ENCODE data around the gene S100A6. TPM values are rescaled to one million over a fixed set of nuclear protein-coding genes. Genes with fewer than 3 reads are reported as not detected.

The S100A6 gene
- total and polyA plus RNA-seq, 8 donors = 154 to 2,520 (median 634) TPM

DNA sequence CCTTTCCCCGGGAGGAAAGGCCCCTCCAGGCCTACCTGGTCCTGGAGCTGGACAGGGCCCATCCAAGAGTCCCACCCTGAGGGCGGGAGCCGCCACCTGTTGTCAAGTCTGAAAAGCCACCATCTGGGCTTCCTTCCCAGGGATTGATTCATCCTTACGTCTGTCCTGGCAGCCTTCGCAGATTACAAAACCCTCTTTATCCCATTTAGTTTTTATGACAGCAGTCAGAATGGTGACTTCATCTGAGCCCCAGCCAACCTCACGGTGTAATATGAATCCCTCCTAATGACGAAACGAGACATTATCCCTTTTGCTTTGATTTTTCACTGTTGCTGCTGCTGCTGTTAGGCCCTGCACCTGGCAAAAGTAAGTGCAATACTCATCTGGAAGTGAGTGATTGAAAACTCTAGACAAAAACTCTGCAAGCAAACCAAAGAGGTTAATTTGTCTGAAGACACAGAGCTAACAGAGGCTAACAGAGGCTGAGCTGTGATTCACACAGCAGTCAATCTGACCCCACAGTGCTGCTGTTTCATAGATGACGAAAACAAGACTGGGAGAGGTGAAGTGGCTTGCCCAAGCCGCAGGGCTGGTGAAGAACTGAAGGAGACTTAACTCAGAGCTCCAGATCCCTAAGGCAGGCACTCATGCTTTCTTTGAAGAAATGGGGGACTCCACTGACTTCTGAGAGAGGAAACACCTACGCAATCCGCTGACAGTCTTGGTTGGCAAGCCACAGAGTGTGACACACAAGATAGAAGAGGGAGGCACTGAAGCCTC is 45.3 kb downstream of the S100A6 start:
- 40 to 60% (median 45%) methylated on average over 12 of the region's 12 CpGs for WGBS, 5 donors
- TF ChIP-seq EP300 (IDR thresholded peaks at IDR 0.05) (no peak), POLR2AphosphoS5 (IDR thresholded peaks at IDR 0.05) (peak; percentile 35 to 37 (median 36)), POLR2A (IDR thresholded peaks at IDR 0.05) (no peak)
- TF ChIP-seq, protein P1, sequence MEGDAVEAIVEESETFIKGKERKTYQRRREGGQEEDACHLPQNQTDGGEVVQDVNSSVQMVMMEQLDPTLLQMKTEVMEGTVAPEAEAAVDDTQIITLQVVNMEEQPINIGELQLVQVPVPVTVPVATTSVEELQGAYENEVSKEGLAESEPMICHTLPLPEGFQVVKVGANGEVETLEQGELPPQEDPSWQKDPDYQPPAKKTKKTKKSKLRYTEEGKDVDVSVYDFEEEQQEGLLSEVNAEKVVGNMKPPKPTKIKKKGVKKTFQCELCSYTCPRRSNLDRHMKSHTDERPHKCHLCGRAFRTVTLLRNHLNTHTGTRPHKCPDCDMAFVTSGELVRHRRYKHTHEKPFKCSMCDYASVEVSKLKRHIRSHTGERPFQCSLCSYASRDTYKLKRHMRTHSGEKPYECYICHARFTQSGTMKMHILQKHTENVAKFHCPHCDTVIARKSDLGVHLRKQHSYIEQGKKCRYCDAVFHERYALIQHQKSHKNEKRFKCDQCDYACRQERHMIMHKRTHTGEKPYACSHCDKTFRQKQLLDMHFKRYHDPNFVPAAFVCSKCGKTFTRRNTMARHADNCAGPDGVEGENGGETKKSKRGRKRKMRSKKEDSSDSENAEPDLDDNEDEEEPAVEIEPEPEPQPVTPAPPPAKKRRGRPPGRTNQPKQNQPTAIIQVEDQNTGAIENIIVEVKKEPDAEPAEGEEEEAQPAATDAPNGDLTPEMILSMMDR (IDR thresholded peaks at IDR 0.05) = no peak
- Histone ChIP-seq H3K27me3 (peaks cover 0 to 4% (median 0%) of the 10 kb centered on the region in 3 donors), H3K36me3 (no peaks in the 10 kb centered on the region), H3K4me1 (peaks cover 0 to 19% (median 8%) of the 10 kb centered on the region in 4 donors), H3K27ac (peak overlapping the region; percentile 6 to 81 (median 60)), H3K4me3 (no peak overlapping the region), H3K9me3 (no peaks in the 10 kb centered on the region)
- intact Hi-C loops (cut with DNase I; ENCODE audit: low total_unique reads) = loop anchor here (5.0 kb wide), 1 partner anchor 138 kb away; no protein-coding TSS in a partner anchor
- DNase-seq = peak; percentile 45 to 76

DNA sequence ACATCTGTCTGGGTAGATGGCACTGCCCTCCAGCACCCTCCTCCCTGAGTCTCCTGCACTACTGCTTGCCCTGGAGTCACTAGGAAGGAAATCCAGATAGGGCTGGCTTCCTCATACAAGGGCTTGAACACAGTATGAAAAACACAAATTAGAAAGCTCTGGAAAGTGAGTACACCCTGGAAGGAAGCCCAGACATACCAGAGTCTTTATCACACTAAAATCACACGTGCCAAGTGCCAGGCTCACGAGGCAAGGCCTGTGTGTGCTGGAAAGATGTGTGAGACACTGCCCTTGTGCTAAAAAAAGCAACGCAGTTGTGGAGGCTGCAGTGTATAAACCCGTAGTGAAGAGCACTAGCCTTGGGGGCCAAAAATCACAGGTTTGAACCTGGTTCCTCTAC is 47.1 kb downstream of the S100A6 start:
- 12 to 30% (median 17%) methylated on average over 4 of the region's 4 CpGs for WGBS, 5 donors
- intact Hi-C loops (cut with DNase I; ENCODE audit: low total_unique reads) = no loop called here
- peaks cover 0 to 15% (median 0%) of the 10 kb centered on the region in 3 donors for H3K27me3 ChIP-seq
- peak in 1 of 2 donors; percentile 60 for DNase-seq
- H3K4me3 ChIP-seq = no peak overlapping the region
- H3K4me1 ChIP-seq = peaks cover 0 to 19% (median 6%) of the 10 kb centered on the region in 4 donors
- TF ChIP-seq POLR2A (IDR thresholded peaks at IDR 0.05) (no peak), POLR2AphosphoS5 (IDR thresholded peaks at IDR 0.05) (peak in 1 of 3 donors; percentile 70), EP300 (IDR thresholded peaks at IDR 0.05) (no peak)
- TF ChIP-seq, protein P1 (IDR thresholded peaks at IDR 0.05) = no peak
- peak overlapping the region in 1 of 5 donors; percentile 81 for H3K27ac ChIP-seq
- no peaks in the 10 kb centered on the region for H3K36me3 ChIP-seq
- H3K9me3 ChIP-seq = no peaks in the 10 kb centered on the region

DNA sequence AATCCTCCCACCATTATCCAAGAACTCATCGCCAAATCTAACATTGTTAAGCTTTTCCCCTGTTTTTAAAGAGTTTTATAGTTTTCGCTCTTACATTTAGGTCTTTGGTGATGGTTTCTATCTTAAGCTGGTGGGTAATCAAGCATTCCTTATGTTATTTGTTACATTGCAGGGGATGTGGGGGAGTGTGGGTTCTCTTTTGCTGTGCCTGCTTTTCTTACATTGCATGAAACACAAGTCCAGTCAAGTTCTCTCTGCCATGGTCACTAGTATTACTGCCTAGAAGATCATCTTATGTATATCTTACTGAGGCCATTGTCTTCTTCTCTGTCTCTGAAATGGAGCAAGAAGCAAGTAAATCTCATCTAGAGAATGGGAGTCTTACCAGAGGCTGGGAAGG is 48.1 kb downstream of the S100A6 start:
- no peaks in the 10 kb centered on the region for H3K36me3 ChIP-seq
- TF ChIP-seq, protein P1 (IDR thresholded peaks at IDR 0.05) = no peak
- no peak for TF ChIP-seq POLR2A (IDR thresholded peaks at IDR 0.05)
- no peak overlapping the region for H3K4me3 ChIP-seq
- H3K27me3 ChIP-seq = peaks cover 0 to 26% (median 0%) of the 10 kb centered on the region in 3 donors
- intact Hi-C loops (cut with DNase I; ENCODE audit: low total_unique reads) = no loop called here
- no peak for DNase-seq
- peak overlapping the region in 1 of 5 donors; percentile 81 for H3K27ac ChIP-seq
- no peaks in the 10 kb centered on the region for H3K9me3 ChIP-seq
- peaks cover 0 to 19% (median 6%) of the 10 kb centered on the region in 4 donors for H3K4me1 ChIP-seq
- WGBS, 5 donors = 92 to 100% (median 98%) methylated on average over 2 of the region's 2 CpGs

DNA sequence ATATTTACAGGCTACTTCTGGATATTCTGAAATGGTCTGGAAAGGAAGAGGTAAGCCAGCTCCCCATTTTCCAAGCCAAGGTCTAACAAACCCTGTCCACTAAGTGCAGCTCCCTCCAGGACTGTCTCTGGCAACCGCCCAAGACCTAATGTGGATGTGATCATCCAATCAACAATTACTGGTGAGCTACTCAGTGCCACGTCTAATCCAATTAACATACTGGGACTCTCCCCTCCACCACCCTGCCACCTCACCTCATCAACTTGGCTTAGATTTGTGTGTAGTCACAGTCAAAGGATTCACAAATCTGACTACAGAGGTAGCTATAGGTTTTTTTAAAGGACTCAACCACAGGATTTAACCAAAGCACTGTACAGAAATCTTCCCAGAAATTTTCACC is 49.9 kb downstream of the S100A6 start:
- Histone ChIP-seq H3K27me3 (peaks cover 0 to 39% (median 0%) of the 10 kb centered on the region in 3 donors), H3K9me3 (no peaks in the 10 kb centered on the region)
- 52 to 66% (median 54%) methylated on average over 2 of the region's 2 CpGs for WGBS, 5 donors

More for the DNA sequence above, 49.9 kb downstream of the S100A6 start:
- Histone ChIP-seq H3K4me3 (no peak overlapping the region), H3K27ac (no peak overlapping the region), H3K4me1 (peaks cover 0 to 16% (median 4%) of the 10 kb centered on the region in 4 donors), H3K36me3 (no peaks in the 10 kb centered on the region)
- no peak for DNase-seq
- TF ChIP-seq POLR2A (IDR thresholded peaks at IDR 0.05) (no peak), POLR2AphosphoS5 (IDR thresholded peaks at IDR 0.05) (no peak), EP300 (IDR thresholded peaks at IDR 0.05) (no peak)
- TF ChIP-seq, protein P1 (IDR thresholded peaks at IDR 0.05) = no peak
- intact Hi-C loops (cut with DNase I; ENCODE audit: low total_unique reads) = no loop called here

Other genes with a start within 250 kb of the S100A6 start
- not detected for gene PGLYRP3, start 223.0 kb downstream of the S100A6 start, total RNA-seq
- gene PGLYRP3, start 223.0 kb downstream of the S100A6 start, polyA plus RNA-seq = 1 to 10 TPM in 1 of 3 donors, not detected in 2; 1.6 TPM
- gene PGLYRP4, start 187.2 kb downstream of the S100A6 start, total RNA-seq = not detected
- gene PGLYRP4, start 187.2 kb downstream of the S100A6 start, polyA plus RNA-seq = 1 to 10 TPM in 1 of 3 donors, not detected in 2; 4.3 TPM
- gene S100A9, start 178.1 kb downstream of the S100A6 start, total RNA-seq = 100 to 1,000 TPM in 3 of 5 donors, 10 to 100 TPM in 1, not detected in 1; 17.4 to 298 (median 146) TPM
- gene S100A9, start 178.1 kb downstream of the S100A6 start, polyA plus RNA-seq = 1,000 to 10,000 TPM in 1 of 3 donors, 100 to 1,000 TPM in 2; 276 to 9,878 (median 780) TPM
- 1 to 10 TPM in 1 of 5 donors, not detected in 4; 9.0 TPM for gene S100A12, start 160.4 kb downstream of the S100A6 start, total RNA-seq
- gene S100A12, start 160.4 kb downstream of the S100A6 start, polyA plus RNA-seq = 10 to 100 TPM in 2 of 3 donors, 1 to 10 TPM in 1; 8.2 to 58.3 (median 23.5) TPM
- gene S100A8, start 144.9 kb downstream of the S100A6 start, total RNA-seq = 10 to 100 TPM in 4 of 5 donors, not detected in 1; 16.8 to 86.4 (median 38.1) TPM
- over 10,000 TPM in 1 of 3 donors, 100 to 1,000 TPM in 2; 144 to 21,822 (median 281) TPM for gene S100A8, start 144.9 kb downstream of the S100A6 start, polyA plus RNA-seq
- not detected for gene S100A7A, start 119.5 kb downstream of the S100A6 start, total RNA-seq
- gene S100A7A, start 119.5 kb downstream of the S100A6 start, polyA plus RNA-seq = under 1 TPM in 1 of 3 donors, not detected in 2; 0.20 TPM
- gene S100A7, start 75.3 kb downstream of the S100A6 start, total RNA-seq = not detected
- gene S100A7, start 75.3 kb downstream of the S100A6 start, polyA plus RNA-seq = 100 to 1,000 TPM in 1 of 3 donors, not detected in 2; 107 TPM
- not detected for gene S100A5, start 4.9 kb upstream of the S100A6 start, total RNA-seq
- not detected for gene S100A5, start 4.9 kb upstream of the S100A6 start, polyA plus RNA-seq
- gene S100A4, start 9.8 kb upstream of the S100A6 start, total RNA-seq = 10 to 100 TPM in 4 of 5 donors, 1 to 10 TPM in 1; 9.9 to 53.3 (median 19.4) TPM
- gene S100A4, start 9.8 kb upstream of the S100A6 start, polyA plus RNA-seq = 100 to 1,000 TPM; 145 to 541 (median 274) TPM
- gene S100A3, start 13.3 kb upstream of the S100A6 start, total RNA-seq = not detected
- 10 to 100 TPM in 1 of 3 donors, 1 to 10 TPM in 2; 2.6 to 15.0 (median 5.4) TPM for gene S100A3, start 13.3 kb upstream of the S100A6 start, polyA plus RNA-seq
- gene S100A2, start 29.9 kb upstream of the S100A6 start, total RNA-seq = 10 to 100 TPM in 1 of 5 donors, 1 to 10 TPM in 1, not detected in 3; 2.2 to 12.7 TPM
- gene S100A2, start 29.9 kb upstream of the S100A6 start, polyA plus RNA-seq = 1,000 to 10,000 TPM in 1 of 3 donors, 1 to 10 TPM in 2; 4.9 to 1,809 (median 8.3) TPM
- gene S100A16, start 77.1 kb upstream of the S100A6 start, total RNA-seq = 100 to 1,000 TPM in 1 of 5 donors, 10 to 100 TPM in 2, 1 to 10 TPM in 2; 8.9 to 192 (median 47.9) TPM
- gene S100A16, start 77.1 kb upstream of the S100A6 start, polyA plus RNA-seq = 100 to 1,000 TPM; 145 to 361 (median 188) TPM
- gene S100A14, start 80.3 kb upstream of the S100A6 start, total RNA-seq = 100 to 1,000 TPM in 1 of 5 donors, 10 to 100 TPM in 3, 1 to 10 TPM in 1; 8.8 to 488 (median 29.0) TPM
- 100 to 1,000 TPM in 2 of 3 donors, 10 to 100 TPM in 1; 70.2 to 751 (median 244) TPM for gene S100A14, start 80.3 kb upstream of the S100A6 start, polyA plus RNA-seq
- 10 to 100 TPM; 18.7 to 54.6 (median 23.5) TPM for gene S100A13, start 91.5 kb upstream of the S100A6 start, total RNA-seq
- 100 to 1,000 TPM; 140 to 271 (median 207) TPM for gene S100A13, start 91.5 kb upstream of the S100A6 start, polyA plus RNA-seq
- gene S100A1, start 92.4 kb upstream of the S100A6 start, total RNA-seq = not detected
- 10 to 100 TPM in 2 of 3 donors, 1 to 10 TPM in 1; 5.7 to 64.8 (median 45.5) TPM for gene S100A1, start 92.4 kb upstream of the S100A6 start, polyA plus RNA-seq
- 100 to 1,000 TPM in 1 of 5 donors, 10 to 100 TPM in 4; 21.7 to 111 (median 74.3) TPM for gene CHTOP, start 98.1 kb upstream of the S100A6 start, total RNA-seq
- gene CHTOP, start 98.1 kb upstream of the S100A6 start, polyA plus RNA-seq = 10 to 100 TPM; 41.3 to 53.2 (median 46.0) TPM
- gene SNAPIN, start 122.7 kb upstream of the S100A6 start, total RNA-seq = 10 to 100 TPM; 14.9 to 82.9 (median 15.6) TPM
- 10 to 100 TPM; 29.4 to 35.5 (median 29.5) TPM for gene SNAPIN, start 122.7 kb upstream of the S100A6 start, polyA plus RNA-seq
- gene ILF2, start 135.0 kb upstream of the S100A6 start, total RNA-seq = 100 to 1,000 TPM in 1 of 5 donors, 10 to 100 TPM in 4; 17.1 to 138 (median 41.5) TPM
- 100 to 1,000 TPM in 1 of 3 donors, 10 to 100 TPM in 2; 49.1 to 103 (median 98.9) TPM for gene ILF2, start 135.0 kb upstream of the S100A6 start, polyA plus RNA-seq
- 10 to 100 TPM in 2 of 5 donors, 1 to 10 TPM in 3; 5.4 to 39.7 (median 6.6) TPM for gene NPR1, start 142.7 kb upstream of the S100A6 start, total RNA-seq
- 1 to 10 TPM; 1.4 to 5.7 (median 2.4) TPM for gene NPR1, start 142.7 kb upstream of the S100A6 start, polyA plus RNA-seq
- gene INTS3, start 192.1 kb upstream of the S100A6 start, total RNA-seq = 10 to 100 TPM; 28.1 to 48.2 (median 39.4) TPM
- 10 to 100 TPM; 11.0 to 39.2 (median 19.1) TPM for gene INTS3, start 192.1 kb upstream of the S100A6 start, polyA plus RNA-seq
- gene SLC27A3, start 239.4 kb upstream of the S100A6 start, total RNA-seq = 10 to 100 TPM; 14.9 to 89.9 (median 62.2) TPM
- 10 to 100 TPM; 17.4 to 86.8 (median 44.1) TPM for gene SLC27A3, start 239.4 kb upstream of the S100A6 start, polyA plus RNA-seq